Stimulated activated memory B cell treated with anti-CD40 and anti-IgM and Interleukin-4, amounts not matched to agents 10 μg/mL and 1 μg/mL and 100 μg/mL, for 72 hours (primary cell): ENCODE data around the gene UNK.

Source experiments
- ATAC-seq: fragments of 150-1000 bp; cut with Tn5 transposase; 2 replicates; pipeline ENCODE4 v1.10.0; 2021
- H3K27ac Mint-ChIP-seq: one replicate; pipeline ENCODE4 v1.8.0; 2022; ENCODE audit warnings: mild to moderate bottlenecking, mixed read lengths
- H3K27me3 Mint-ChIP-seq: one replicate; pipeline ENCODE4 v1.8.0; 2022; ENCODE audit warnings: mixed read lengths
- H3K36me3 Mint-ChIP-seq: one replicate; pipeline ENCODE4 v1.8.0; 2022; ENCODE audit warnings: mixed read lengths
- H3K4me1 Mint-ChIP-seq: one replicate; pipeline ENCODE4 v1.8.0; 2022; ENCODE audit warnings: mixed read lengths
- H3K4me3 Mint-ChIP-seq: one replicate; pipeline ENCODE4 v1.8.0; 2022; ENCODE audit warnings: mild to moderate bottlenecking, moderate library complexity, mixed read lengths
- H3K9me3 Mint-ChIP-seq: one replicate; pipeline ENCODE4 v1.8.0; 2022; ENCODE audit warnings: mixed read lengths

Gene UNK

GRCh38 chr17:75836605-75837004 lies 52.0 kb downstream of the UNK start:
- H3K27ac Mint-ChIP-seq = no peak overlapping the region

DNA sequence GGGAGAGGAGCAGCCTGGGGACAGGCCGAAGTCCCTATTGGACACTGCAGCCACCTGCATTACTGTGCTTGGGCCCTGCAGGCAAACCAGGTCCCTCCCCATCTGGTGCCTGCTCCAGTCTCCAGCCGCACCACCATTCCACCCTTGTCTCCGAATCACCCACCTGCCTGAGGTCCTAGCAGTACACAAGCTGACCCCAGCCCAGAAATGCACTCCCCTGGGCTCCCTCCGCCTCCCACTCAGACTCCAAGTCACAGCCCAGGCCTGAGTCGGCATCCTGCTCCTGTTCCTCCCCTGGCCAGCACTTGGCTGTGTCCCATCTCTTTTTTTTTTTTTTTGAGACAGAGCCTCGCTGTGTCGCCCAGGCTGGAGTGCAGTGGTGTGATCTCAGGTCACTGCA lies 53.3 kb downstream of the UNK start:
- no peak for ATAC-seq
- Mint-ChIP-seq H3K4me1 (peaks cover 7% of the 10 kb centered on the region), H3K9me3 (no peaks in the 10 kb centered on the region), H3K27me3 (no peaks in the 10 kb centered on the region), H3K27ac (peak overlapping the region; percentile 48), H3K36me3 (peaks cover 47% of the 10 kb centered on the region), H3K4me3 (no peak overlapping the region)

More at GRCh38 chr17:75836605-75837004, 52.0 kb downstream of the UNK start:
- no peak overlapping the region for H3K4me3 Mint-ChIP-seq
- no peak for ATAC-seq
- H3K9me3 Mint-ChIP-seq = no peaks in the 10 kb centered on the region
- no peaks in the 10 kb centered on the region for H3K27me3 Mint-ChIP-seq
- H3K36me3 Mint-ChIP-seq = peaks cover 53% of the 10 kb centered on the region
- H3K4me1 Mint-ChIP-seq = peaks cover 15% of the 10 kb centered on the region

DNA sequence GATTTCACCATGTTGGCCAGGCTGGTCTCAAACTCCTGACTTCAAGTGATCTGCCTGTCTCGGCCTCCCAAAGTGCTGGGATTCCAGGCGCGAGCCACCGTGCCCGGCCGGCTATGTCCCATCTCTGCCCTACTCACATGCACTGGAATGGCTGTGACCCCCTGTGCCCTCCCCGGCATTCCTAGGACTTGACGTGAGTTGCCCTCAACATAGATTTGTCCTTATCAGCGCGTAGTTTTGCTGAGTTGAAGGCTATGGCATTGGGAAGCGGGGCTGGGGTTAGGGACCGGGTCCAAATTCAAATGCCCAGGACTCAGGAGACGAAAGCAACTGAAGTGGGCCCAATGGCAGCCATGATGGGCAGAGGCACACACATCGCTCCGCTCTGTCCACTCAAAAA lies 53.8 kb downstream of the UNK start:
- no peak for ATAC-seq

DNA sequence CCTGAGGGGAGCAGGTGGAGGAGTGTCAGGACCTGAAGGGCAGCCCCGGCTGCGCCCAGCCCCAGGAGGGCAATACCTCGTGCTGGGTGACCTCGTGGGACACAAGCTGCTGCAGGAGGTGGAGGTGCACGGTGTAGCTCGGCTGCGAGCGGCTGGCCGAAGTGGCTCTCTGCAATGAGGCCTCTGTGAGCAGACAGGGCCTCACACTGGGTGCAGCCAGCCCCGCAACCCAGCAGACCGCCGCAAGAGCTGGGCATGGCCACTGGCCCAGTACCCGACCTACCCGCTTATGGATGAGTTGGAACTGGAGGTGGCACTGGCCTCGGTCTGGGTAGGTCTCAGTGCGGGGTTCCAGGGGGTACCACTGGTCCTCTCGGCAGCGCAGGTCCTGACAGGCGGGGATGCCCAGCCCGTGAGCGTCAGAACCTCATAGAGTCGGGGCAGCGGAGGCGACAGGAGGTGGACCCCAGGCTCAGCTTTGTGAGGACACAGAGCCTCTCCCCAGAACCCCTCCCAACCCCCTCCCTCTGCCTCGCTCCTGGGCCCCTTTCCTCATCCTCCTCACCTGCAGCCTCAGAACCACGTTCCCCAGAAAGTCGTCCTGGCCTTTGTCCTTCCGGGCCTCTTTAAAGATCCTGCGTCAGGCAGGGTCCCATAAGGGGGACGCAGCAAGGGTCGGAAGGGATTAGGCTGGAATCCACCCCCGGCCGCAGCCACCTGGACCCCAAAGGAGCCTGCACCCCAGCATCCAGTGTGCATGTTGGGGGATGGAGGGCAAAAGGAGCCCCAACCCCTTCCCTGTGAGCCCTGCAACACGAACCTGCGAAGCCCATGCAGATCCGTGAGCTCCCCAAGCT lies 55.6 kb downstream of the UNK start:
- Mint-ChIP-seq H3K4me1 (peaks cover 16% of the 10 kb centered on the region), H3K4me3 (no peak overlapping the region), H3K9me3 (no peaks in the 10 kb centered on the region), H3K27me3 (no peaks in the 10 kb centered on the region), H3K36me3 (peaks cover 27% of the 10 kb centered on the region), H3K27ac (no peak overlapping the region)
- no peak for ATAC-seq

More for the DNA sequence above, 53.8 kb downstream of the UNK start:
- Mint-ChIP-seq H3K27me3 (no peaks in the 10 kb centered on the region), H3K9me3 (no peaks in the 10 kb centered on the region), H3K4me1 (peaks cover 7% of the 10 kb centered on the region), H3K4me3 (no peak overlapping the region), H3K36me3 (peaks cover 42% of the 10 kb centered on the region), H3K27ac (peak overlapping the region; percentile 48)

DNA sequence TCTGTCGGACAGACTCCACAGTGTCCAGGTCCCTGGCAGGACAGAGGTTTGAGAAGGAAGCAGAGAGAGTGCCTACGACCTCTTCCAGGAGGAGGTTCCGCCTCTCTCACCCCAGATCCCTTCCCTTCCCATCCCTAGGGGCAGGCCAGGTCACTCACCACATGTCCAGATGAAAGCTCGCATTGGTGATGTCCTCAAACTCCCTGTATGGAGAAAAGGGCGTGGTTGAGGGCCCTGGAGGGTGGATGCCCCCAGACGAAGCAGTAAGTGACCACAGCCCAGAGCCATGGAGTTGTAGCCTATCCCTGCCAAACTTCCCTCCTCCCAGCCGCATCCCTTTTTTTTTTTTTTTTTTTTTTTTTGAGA lies 56.2 kb downstream of the UNK start:
- Mint-ChIP-seq H3K4me3 (no peak overlapping the region), H3K9me3 (no peaks in the 10 kb centered on the region), H3K27me3 (no peaks in the 10 kb centered on the region), H3K36me3 (peaks cover 32% of the 10 kb centered on the region), H3K27ac (no peak overlapping the region), H3K4me1 (peaks cover 22% of the 10 kb centered on the region)
- ATAC-seq = no peak

DNA sequence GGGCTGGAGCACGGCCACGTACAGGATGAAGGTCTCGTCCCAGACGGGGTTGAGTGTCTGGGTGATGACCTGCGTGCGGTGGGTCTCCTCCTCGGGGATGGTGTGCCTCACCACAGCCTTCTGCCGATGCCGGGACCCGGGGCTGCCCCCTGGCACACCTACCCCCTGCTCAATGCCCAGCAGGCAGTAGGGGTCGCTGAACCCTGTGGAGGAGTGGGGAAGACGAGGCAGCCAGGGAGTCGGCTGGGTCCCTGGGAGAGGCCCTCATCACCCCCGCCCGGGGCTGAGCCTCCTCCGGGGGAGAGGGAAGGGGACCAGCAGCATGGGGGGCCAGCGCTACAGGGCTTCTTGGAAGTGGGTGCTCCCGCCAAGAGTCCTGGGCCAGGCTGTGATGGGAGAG lies 57.8 kb downstream of the UNK start:
- no peak for ATAC-seq
- Mint-ChIP-seq H3K27me3 (no peaks in the 10 kb centered on the region), H3K4me1 (peaks cover 29% of the 10 kb centered on the region), H3K36me3 (peaks cover 40% of the 10 kb centered on the region), H3K4me3 (peak overlapping the region; percentile 50), H3K27ac (no peak overlapping the region), H3K9me3 (no peaks in the 10 kb centered on the region)

DNA sequence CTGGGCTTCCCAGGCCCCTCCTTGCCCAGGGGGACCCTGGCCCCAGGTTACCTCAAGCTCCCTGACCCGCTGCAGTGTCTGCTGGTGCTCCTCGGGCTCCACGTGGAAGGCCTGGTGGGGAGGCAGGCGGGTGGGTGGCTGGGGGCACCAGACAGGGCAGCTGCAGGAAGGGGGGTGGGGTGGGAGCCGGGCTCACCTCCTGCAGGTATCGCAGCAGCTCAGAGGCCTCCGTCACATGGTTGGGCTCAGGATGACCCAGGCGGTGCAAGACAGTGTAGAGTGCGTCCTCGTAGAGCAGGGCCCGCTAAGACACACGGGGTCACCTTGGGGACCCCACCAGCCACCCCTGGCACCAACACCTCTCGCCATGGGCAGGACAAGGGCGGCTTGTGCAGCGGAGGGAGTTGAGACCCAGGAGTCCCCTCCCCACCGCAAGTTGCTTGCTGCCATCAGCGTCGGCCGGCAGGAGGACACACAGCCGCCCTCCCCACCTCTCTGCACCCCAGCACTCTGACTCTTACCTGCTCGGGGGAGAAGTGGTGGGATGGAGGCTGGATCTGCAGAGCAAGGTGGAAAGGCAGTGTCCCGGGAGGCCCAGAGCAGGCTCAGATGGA lies 58.5 kb downstream of the UNK start:
- Mint-ChIP-seq H3K27me3 (no peaks in the 10 kb centered on the region), H3K27ac (peak overlapping the region; percentile 91), H3K36me3 (peaks cover 40% of the 10 kb centered on the region), H3K9me3 (no peaks in the 10 kb centered on the region), H3K4me3 (peak overlapping the region; percentile 96), H3K4me1 (peaks cover 32% of the 10 kb centered on the region)
- ATAC-seq = peak; percentile 0

GRCh38 chr17:75843577-75844529 lies 59.2 kb downstream of the UNK start, which contains the start of gene UNC13D:
UNC13D (minus strand) TSS chr17:75844404; CDS start chr17:75844337, 67 bp downstream.
- peaks cover 39% of the 10 kb centered on the region for H3K36me3 Mint-ChIP-seq

DNA sequence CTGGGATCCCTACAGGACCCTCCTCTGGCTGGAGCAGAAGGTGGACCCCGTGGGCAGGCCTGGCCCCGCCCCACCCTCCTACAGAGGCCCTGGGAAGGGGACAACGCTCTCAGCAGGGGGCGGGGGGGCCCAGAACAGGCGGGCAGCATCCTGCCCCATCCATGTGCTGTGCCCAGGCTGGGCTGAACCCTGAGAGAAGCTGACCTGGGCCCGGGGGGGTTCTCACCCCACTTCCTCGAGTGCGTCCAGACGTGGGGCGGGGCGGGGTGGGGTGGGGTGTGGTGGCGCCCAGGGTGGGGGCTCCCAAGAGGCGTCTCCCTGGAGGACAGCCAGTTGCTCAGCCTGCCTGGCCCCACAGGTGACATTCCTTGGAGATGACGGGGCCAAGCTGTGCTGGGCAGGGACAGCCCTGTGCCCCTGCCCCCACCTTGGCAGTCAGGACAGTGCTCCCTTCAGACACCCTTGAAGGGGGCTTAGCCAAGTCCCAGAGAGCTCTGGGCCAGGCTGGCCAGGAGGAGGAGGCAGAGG lies 60.0 kb downstream of the UNK start:
- Mint-ChIP-seq H3K4me1 (peaks cover 43% of the 10 kb centered on the region), H3K36me3 (peaks cover 40% of the 10 kb centered on the region), H3K9me3 (no peaks in the 10 kb centered on the region), H3K27me3 (no peaks in the 10 kb centered on the region), H3K4me3 (peak overlapping the region; percentile 96), H3K27ac (peak overlapping the region; percentile 91)
- ATAC-seq = peak; percentile 32

More at GRCh38 chr17:75843577-75844529, 59.2 kb downstream of the UNK start, which contains the start of gene UNC13D:
- H3K27ac Mint-ChIP-seq = peak within 1 kb of the TSS; percentile 91
- no peaks in the 10 kb centered on the region for H3K9me3 Mint-ChIP-seq
- peak; percentile 65 for ATAC-seq
- peaks cover 40% of the 10 kb centered on the region for H3K4me1 Mint-ChIP-seq
- no peaks in the 10 kb centered on the region for H3K27me3 Mint-ChIP-seq
- peak within 1 kb of the TSS; percentile 96 for H3K4me3 Mint-ChIP-seq

- H3K36me3 Mint-ChIP-seq = peaks cover 43% of the 10 kb centered on the region
- peak; percentile 93 for ATAC-seq
- peak overlapping the region; percentile 91 for H3K27ac Mint-ChIP-seq
- H3K4me1 Mint-ChIP-seq = peaks cover 46% of the 10 kb centered on the region
- H3K9me3 Mint-ChIP-seq = no peaks in the 10 kb centered on the region
- no peaks in the 10 kb centered on the region for H3K27me3 Mint-ChIP-seq
- H3K4me3 Mint-ChIP-seq = peak overlapping the region; percentile 96
These were observed 60.6 kb downstream of the UNK start for GRCh38 chr17:75845058-75845711.

GRCh38 chr17:75845933-75846691 lies 61.5 kb downstream of the UNK start:
- peak overlapping the region; percentile 91 for H3K27ac Mint-ChIP-seq
- H3K36me3 Mint-ChIP-seq = peaks cover 43% of the 10 kb centered on the region
- no peak overlapping the region for H3K4me3 Mint-ChIP-seq
- H3K9me3 Mint-ChIP-seq = no peaks in the 10 kb centered on the region
- peaks cover 46% of the 10 kb centered on the region for H3K4me1 Mint-ChIP-seq
- no peaks in the 10 kb centered on the region for H3K27me3 Mint-ChIP-seq
- no peak for ATAC-seq

DNA sequence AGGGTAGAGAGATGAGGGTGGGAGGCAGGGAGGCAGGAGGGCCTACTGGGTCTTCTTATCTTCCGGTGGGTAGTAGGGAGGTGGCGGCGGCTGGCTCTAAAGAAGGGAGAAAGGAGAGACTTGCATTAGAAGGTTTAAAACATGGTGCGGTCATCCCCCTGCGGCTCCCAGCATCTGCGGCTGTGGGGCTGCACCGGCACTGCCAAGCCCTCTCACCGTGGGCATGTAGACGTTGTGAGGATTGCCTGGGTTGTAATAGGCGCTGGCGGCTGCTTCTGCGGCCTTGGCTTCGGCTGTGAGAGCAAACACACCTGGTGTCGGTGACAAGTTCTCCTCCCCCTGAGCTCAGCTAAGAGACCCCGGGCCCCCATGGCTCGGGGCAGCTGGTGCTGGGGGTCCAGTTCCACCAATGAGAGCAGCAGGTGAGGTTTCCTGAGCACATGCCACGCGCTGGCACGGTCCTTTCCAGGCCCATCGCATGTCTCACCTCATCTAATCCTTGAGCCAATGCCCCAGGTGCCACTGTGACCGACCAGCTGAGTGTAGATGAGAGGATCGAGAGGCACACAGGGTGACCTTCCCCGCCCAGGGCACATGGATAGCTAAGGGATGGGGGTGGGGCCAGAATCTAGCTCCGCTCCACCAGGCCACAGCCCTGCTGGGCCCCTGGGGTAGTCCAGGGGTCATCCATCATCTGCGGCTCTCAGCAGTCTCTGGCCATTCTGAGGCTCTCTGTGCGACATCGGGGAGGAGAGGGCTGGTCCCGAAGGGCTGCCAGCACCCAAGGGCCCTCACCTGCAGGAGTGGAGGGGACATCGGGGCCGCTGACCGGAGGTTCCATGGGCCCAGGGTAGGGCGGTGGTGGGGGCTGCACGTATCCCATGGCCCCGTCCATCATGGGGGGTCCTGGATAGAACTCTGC lies 62.3 kb downstream of the UNK start:
- no peak for ATAC-seq
- no peak overlapping the region for H3K4me3 Mint-ChIP-seq
- peaks cover 43% of the 10 kb centered on the region for H3K36me3 Mint-ChIP-seq
- H3K4me1 Mint-ChIP-seq = peaks cover 46% of the 10 kb centered on the region
- no peaks in the 10 kb centered on the region for H3K9me3 Mint-ChIP-seq
- no peaks in the 10 kb centered on the region for H3K27me3 Mint-ChIP-seq
- peak overlapping the region; percentile 91 for H3K27ac Mint-ChIP-seq
